Measurements from ENCODE around the gene CD40LG.

Gene CD40LG

DNA sequence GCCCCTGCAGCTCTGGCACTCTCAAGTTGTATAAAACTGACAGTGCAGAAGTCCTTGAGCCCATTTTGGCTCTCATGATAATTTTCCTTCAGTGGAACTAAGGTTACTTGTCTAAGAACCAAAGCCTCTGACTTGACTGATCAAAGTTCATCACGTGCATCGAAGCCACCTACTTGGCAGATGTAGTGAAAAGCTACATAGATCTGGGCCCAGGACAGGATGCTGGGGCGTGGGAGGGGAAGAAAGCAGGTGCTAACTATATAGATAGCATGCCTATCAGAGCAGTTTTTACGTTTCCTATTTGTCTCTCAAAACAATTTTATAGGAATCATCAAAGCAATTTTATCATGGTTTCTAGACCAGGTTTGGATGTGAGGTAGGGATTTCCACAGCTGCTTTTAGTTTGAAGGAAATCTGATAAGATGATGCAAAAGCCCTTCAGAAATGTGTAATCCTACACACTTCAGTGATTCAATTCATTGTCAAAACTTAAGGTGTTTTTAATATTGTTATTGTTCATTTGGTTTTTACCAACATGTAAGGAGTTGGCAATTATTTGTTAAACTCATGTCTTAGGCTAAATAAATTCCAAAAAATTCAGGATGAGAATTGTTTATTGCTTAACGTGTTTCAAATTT, 1.2 kb upstream of the CD40LG start:
- DNase-seq (ENCODE audit: insufficient read length, low spot score), result no peak
- TF ChIP-seq, protein P1, sequence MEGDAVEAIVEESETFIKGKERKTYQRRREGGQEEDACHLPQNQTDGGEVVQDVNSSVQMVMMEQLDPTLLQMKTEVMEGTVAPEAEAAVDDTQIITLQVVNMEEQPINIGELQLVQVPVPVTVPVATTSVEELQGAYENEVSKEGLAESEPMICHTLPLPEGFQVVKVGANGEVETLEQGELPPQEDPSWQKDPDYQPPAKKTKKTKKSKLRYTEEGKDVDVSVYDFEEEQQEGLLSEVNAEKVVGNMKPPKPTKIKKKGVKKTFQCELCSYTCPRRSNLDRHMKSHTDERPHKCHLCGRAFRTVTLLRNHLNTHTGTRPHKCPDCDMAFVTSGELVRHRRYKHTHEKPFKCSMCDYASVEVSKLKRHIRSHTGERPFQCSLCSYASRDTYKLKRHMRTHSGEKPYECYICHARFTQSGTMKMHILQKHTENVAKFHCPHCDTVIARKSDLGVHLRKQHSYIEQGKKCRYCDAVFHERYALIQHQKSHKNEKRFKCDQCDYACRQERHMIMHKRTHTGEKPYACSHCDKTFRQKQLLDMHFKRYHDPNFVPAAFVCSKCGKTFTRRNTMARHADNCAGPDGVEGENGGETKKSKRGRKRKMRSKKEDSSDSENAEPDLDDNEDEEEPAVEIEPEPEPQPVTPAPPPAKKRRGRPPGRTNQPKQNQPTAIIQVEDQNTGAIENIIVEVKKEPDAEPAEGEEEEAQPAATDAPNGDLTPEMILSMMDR (IDR thresholded peaks at IDR 0.05; ENCODE audit: insufficient read depth, missing control alignments), result no peak
- FAIRE-seq, result no peak

DNA sequence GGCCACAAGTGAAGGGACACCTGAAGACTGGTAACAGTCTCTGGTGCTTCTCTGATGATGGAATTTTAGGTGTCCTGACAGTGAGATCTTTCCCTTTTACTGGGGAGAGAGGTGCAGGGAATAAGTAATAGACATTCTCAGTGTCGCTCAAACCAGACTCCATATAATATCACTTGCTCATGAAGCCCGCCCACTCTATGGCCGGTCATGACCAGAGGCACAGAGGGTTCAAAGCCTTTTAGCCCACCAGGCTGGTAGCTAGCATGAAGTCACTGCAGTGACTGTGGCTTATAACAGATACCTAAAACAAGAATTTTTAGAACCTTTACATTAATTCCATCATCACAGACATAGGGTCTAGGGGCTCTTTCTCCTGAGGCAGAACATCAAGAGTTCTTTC, 2.9 kb downstream of the CD40LG start:
- FAIRE-seq (no peak), DNase-seq (ENCODE audit: insufficient read length, low spot score) (no peak)
- TF ChIP-seq, protein P1 (IDR thresholded peaks at IDR 0.05; ENCODE audit: insufficient read depth, missing control alignments), result no peak

DNA sequence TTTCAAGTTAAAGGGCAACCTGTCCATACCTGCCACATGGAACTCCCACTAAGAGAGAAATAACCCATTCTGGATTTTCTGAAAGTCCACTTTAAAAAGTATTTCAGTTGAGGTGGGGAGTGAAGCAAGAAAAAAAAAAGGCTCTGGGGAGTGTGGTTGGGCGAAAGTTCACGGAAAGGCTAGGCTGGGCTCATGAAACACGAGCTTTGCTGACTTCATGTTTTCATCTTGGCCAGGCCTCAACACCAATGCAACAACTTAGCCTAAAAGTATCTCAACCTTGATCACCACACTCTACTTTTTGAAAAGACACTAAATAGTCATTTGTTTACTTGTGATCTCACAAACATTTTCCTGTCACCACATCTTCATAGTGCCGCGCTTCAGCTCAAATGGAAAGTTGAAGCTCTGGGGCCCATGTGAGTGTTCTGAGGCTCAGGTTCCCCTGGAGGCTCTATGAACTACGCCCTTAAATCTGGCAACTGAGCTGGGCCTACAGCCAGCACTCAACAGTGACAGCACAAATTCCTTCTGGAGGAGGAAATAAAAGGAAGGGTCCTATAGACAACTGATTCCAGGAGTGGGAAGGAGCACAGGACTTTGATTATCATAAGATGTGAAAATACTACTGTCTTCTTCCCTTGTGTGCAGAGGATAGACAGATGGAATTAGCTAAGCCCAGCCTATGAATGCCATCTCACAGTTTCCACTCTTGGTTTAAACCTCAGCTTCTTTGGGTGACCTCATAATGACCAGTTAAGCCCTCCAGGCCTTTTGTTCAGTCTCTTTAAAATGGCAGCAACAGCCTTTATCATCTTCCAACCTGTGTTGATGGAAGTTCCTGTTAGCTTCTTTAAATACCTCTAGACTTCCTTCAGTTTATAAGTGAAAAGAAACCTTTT, 5.1 kb downstream of the CD40LG start:
- FAIRE-seq (no peak), DNase-seq (ENCODE audit: insufficient read length, low spot score) (no peak)
- TF ChIP-seq, protein P1 (IDR thresholded peaks at IDR 0.05; ENCODE audit: insufficient read depth, missing control alignments), result no peak

DNA sequence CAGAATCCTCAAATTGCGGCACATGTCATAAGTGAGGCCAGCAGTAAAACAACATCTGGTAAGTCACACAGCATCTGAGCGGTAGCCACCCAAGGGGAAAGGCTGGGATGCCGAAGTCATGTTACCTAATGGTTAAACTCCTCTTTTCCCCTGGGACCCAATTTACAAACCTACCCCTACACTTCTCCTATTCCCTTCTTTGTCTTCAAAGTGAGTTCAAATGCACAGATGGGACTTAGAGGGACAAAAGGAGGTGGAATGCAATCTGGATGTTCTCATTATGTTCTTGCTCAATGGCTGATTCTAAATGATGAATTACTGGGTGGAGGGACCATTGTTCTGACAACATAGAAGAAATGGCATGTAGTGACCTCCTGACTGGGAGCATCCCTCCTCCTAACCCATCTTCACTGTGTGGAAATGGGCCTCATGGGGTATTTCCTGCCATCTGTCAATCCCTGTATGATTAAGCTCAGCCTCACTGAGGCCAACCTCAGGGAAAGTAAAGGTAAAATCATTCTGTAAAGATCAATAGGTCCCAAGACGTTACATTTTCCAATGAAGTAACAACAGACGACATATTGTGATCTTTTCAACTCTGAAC, 8.5 kb downstream of the CD40LG start:
- TF ChIP-seq, protein P1 (IDR thresholded peaks at IDR 0.05; ENCODE audit: insufficient read depth, missing control alignments), result no peak
- no peak for DNase-seq (ENCODE audit: insufficient read length, low spot score)
- no peak for FAIRE-seq

DNA sequence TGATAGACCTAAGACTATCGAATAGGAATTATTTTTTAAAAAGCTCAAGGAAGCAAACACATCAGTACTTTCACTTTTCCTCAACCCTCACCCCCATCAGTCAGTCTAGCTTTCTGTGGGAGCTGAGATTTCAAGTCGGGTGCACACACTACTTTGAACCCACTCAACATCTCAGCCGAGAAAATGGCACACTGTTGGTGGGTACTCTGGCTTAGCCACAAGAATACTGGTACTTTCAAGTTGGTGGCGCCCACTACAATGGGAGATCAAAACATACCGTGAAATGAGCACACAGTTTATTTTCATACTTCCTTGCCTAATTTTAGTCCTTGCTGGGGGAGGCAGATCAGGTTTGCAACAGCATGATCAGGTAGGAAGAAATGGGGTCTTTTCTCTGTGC, 10.2 kb downstream of the CD40LG start:
- TF ChIP-seq, protein P1 (IDR thresholded peaks at IDR 0.05; ENCODE audit: insufficient read depth, missing control alignments), result no peak
- DNase-seq (ENCODE audit: insufficient read length, low spot score) (no peak), FAIRE-seq (no peak)

DNA sequence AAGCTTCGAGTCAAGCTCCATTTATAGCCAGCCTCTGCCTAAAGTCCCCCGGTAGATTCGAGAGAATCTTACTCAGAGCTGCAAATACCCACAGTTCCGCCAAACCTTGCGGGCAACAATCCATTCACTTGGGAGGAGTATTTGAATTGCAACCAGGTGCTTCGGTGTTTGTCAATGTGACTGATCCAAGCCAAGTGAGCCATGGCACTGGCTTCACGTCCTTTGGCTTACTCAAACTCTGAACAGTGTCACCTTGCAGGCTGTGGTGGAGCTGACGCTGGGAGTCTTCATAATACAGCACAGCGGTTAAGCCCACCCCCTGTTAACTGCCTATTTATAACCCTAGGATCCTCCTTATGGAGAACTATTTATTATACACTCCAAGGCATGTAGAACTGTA, 11.2 kb downstream of the CD40LG start:
- DNase-seq (ENCODE audit: insufficient read length, low spot score), result no peak
- TF ChIP-seq, protein P1 (IDR thresholded peaks at IDR 0.05; ENCODE audit: insufficient read depth, missing control alignments), result no peak
- no peak for FAIRE-seq
